Brain microvascular endothelial cell (primary cell): ENCODE data around the gene RPS25.

ENCODE experiments used
- DNase-seq: peaks from one replicate; pipeline ENCODE4 v3.0.0-alpha.2; 2020
- H3K27ac ChIP-seq: fragments of 250-450 bp; sonication (Bioruptor Pico); 2 replicates; pipeline ENCODE4 v1.5.1; 2020; ENCODE audit warnings: mild to moderate bottlenecking, moderate library complexity
- H3K27me3 ChIP-seq: fragments of 250-450 bp; sonication (Bioruptor Pico); replicated peaks from 2 replicates; pipeline ENCODE4 v1.5.1; 2020; ENCODE audit warnings: mild to moderate bottlenecking
- H3K36me3 ChIP-seq: fragments of 250-450 bp; sonication (Bioruptor Pico); replicated peaks from 2 replicates; pipeline ENCODE4 v1.5.1; 2020; ENCODE audit warnings: mild to moderate bottlenecking
- H3K4me3 ChIP-seq: 2 replicates; pipeline ENCODE4 v1.5.1; 2011; ENCODE audit warnings: low read depth, mild to moderate bottlenecking, control low read depth, low read length, moderate library complexity
- CTCF ChIP-seq: IDR thresholded peaks from 2 replicates; pipeline ENCODE4 v1.5.1; 2011; ENCODE audit warnings: low read depth, mild to moderate bottlenecking, moderate library complexity, low read length, control low read depth, inconsistent platforms; ENCODE audit errors: missing control alignments
- in situ Hi-C: cut with HindIII; loops from 2 replicates; pipeline ENCODE4 v1.10.0; 2017; ENCODE audit warnings: low sequenced_read_pairs, low pct_ligation_motif_present

The RPS25 gene

GRCh38 chr11:119015054-119015611, 3.0 kb downstream of the RPS25 start:
- Histone ChIP-seq H3K27ac (no peak overlapping the region), H3K36me3 (peaks cover 43% of the 10 kb centered on the region), H3K27me3 (no peaks in the 10 kb centered on the region), H3K4me3 (no peak overlapping the region)
- in situ Hi-C loops, result no loop called here
- TF ChIP-seq CTCF, result peak; percentile 32
- DNase-seq, result no peak

- H3K36me3 ChIP-seq, result peaks cover 43% of the 10 kb centered on the region
- H3K27ac ChIP-seq, result no peak overlapping the region
- no peak overlapping the region for H3K4me3 ChIP-seq
- TF ChIP-seq CTCF, result no peak
- no peaks in the 10 kb centered on the region for H3K27me3 ChIP-seq
- no peak for DNase-seq
- in situ Hi-C loops, result no loop called here
Measured at GRCh38 chr11:119014209-119014924, 3.8 kb downstream of the RPS25 start.

- Histone ChIP-seq H3K36me3 (peaks cover 45% of the 10 kb centered on the region), H3K27ac (no peak overlapping the region), H3K4me3 (no peak overlapping the region), H3K27me3 (no peaks in the 10 kb centered on the region)
- no peak for DNase-seq
- in situ Hi-C loops, result no loop called here
- no peak for TF ChIP-seq CTCF
Measured at GRCh38 chr11:119012629-119013170, 5.4 kb downstream of the RPS25 start.

GRCh38 chr11:119011476-119012053, 6.6 kb downstream of the RPS25 start:
- Histone ChIP-seq H3K4me3 (no peak overlapping the region), H3K27me3 (no peaks in the 10 kb centered on the region), H3K27ac (no peak overlapping the region), H3K36me3 (peaks cover 49% of the 10 kb centered on the region)
- DNase-seq, result no peak
- in situ Hi-C loops, result no loop called here
- no peak for TF ChIP-seq CTCF

- Histone ChIP-seq H3K36me3 (peaks cover 16% of the 10 kb centered on the region), H3K27ac (no peak overlapping the region), H3K27me3 (no peaks in the 10 kb centered on the region), H3K4me3 (no peak overlapping the region)
- in situ Hi-C loops, result no loop called here
- no peak for DNase-seq
- TF ChIP-seq CTCF, result no peak
Measured at GRCh38 chr11:119006656-119007055, 11.5 kb downstream of the RPS25 start.
